OCI-LY3 (cell line): Measurements from ENCODE around the gene SEC16A.

ENCODE experiments used
- CTCF ChIP-seq: fragments of 200-600, 300-600 bp; sonication (generic); IDR thresholded peaks from 2 replicates; pipeline ENCODE4 v1.5.1; 2014; ENCODE audit warnings: antibody characterized with exemption, low read length, low read depth
- EZH2phosphoT487 ChIP-seq: fragments of 200-600 bp; shearing (Covaris generic); IDR thresholded peaks from 2 replicates; pipeline ENCODE4 v1.6.1; 2018; ENCODE audit warnings: antibody characterized with exemption, mixed run types, low read depth

DNA sequence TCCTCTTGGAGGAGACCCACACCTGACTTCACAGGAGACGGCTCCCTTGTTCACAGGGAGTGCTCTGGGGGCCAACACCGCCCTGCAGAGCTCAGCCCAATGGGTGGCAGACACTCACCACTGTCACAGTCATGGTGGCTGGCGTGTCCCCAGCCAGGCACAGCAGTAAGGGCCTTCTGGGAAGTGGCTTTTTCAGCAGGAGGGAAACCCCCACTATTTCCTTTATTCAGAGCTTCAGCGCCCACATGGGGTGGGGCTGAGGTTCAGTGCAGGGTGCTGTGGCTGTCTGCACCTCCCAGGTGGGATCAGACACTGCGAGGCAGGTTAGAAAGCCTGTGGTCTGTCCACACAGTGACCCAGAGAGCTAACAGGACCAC, 79.3 kb downstream of the SEC16A start:
- TF ChIP-seq CTCF (no peak; the same call in 1 of the 2 replicates), EZH2phosphoT487 (no peak)
